Spleen (tissue), 11 donors: ENCODE measurements around the gene SMARCA2. TPM values are rescaled to one million over a fixed set of nuclear protein-coding genes. Genes with fewer than 3 reads are reported as not detected.

Experiments
- DNase-seq: peaks from one replicate; pipeline ENCODE4 v3.0.0-alpha.2; 2020
- H3K27ac ChIP-seq, 8 donors: fragments of 200-600 bp; sonication (generic) in 7 of 8; 1 replicate in 4 of 8; 2 replicates in 4 of 8; pipeline versions ENCODE4 v1.5.0 to v1.8.0; 2016 to 2021; ENCODE audit warnings: inconsistent platforms in 4 of 8, mild to moderate bottlenecking in 4 of 8, moderate library complexity in 1 of 8
- H3K27me3 ChIP-seq, 7 donors: fragments of 200-600 bp; sonication (generic) in 6 of 7; replicated peaks in 1 of 7; 1 replicate in 4 of 7; 2 replicates in 3 of 7; pipeline versions ENCODE4 v1.5.0 to v1.8.0; 2016 to 2021; ENCODE audit warnings: inconsistent platforms in 3 of 7, mild to moderate bottlenecking in 1 of 7
- H3K36me3 ChIP-seq, 6 donors: fragments of 200-600 bp; sonication (generic) in 5 of 6; 1 replicate in 4 of 6; 2 replicates in 2 of 6; pipeline versions ENCODE4 v1.5.0 to v1.8.0; 2016 to 2021; ENCODE audit warnings: inconsistent platforms in 2 of 6
- H3K4me1 ChIP-seq, 6 donors: fragments of 200-600 bp; sonication (generic) in 5 of 6; 1 replicate in 3 of 6; 2 replicates in 3 of 6; pipeline versions ENCODE4 v1.5.0 to v1.8.0; 2016 to 2021; ENCODE audit warnings: inconsistent platforms in 3 of 6
- H3K4me3 ChIP-seq, 8 donors: fragments of 200-600 bp; sonication (generic) in 7 of 8; 1 replicate in 4 of 8; 2 replicates in 4 of 8; pipeline versions ENCODE4 v1.5.0 to v1.8.0; 2016 to 2021; ENCODE audit warnings: inconsistent platforms in 4 of 8, mild to moderate bottlenecking in 4 of 8, moderate library complexity in 2 of 8
- H3K9me3 ChIP-seq, 8 donors: fragments of 200-600 bp; sonication (generic) in 7 of 8; 1 replicate in 4 of 8; 2 replicates in 4 of 8; pipeline versions ENCODE4 v1.5.0 to v1.8.0; 2016 to 2021; ENCODE audit warnings: inconsistent platforms in 4 of 8
- CTCF ChIP-seq, 11 experiments: fragments of 200-600 bp in 7 of 11; fragments of 450-650 bp in 4 of 11; sonication (generic) in 4 of 11; IDR thresholded peaks in 8 of 11; conservative IDR thresholded peaks in 3 of 11; 1 replicate in 7 of 11; 2 replicates in 4 of 11; pipeline versions ENCODE4 v1.4.0 to v1.8.0; 2016 to 2021; ENCODE audit warnings: antibody characterized with exemption in 11 of 11, inconsistent platforms in 4 of 11, mild to moderate bottlenecking in 1 of 11
- POLR2A ChIP-seq, 3 donors: fragments of 450-650 bp; IDR thresholded peaks; one replicate each; pipeline ENCODE4 v1.5.1; 2017; ENCODE audit warnings: antibody characterized with exemption in 3 of 3, mild to moderate bottlenecking in 1 of 3
- POLR2AphosphoS5 ChIP-seq, 3 donors: sonication (generic); formaldehyde crosslinking; IDR thresholded peaks; one replicate each; pipeline ENCODE4 v1.5.1; 2017; ENCODE audit warnings: antibody characterized with exemption in 3 of 3
- WGBS, 5 donors: extraction: QIAGEN DNeasy Blood & Tissue Kit in 3 of 5; methylation state at CpG; one replicate each; pipeline versions ENCODE4 v1.1.5 to v1.1.7; 2013 to 2018; 5-methylcytosine and 5-hydroxymethylcytosine counted together
- intact Hi-C: fragments of 100-400 bp; cut with DNase I; formaldehyde crosslinking; loops from one replicate; pipeline ENCODE4 v1.15.0; 2023; ENCODE audit warnings: low total_unique reads
- polyA plus RNA-seq, 3 donors: library from polyadenylated mRNA; stranded (reverse); fragments of 200-250 nt; gene quantifications; one replicate each; pipeline ENCODE4 v1.2.1, GENCODE V29; 2013
- total RNA-seq, 7 donors: library from RNA; depleted of rRNA in 3 of 7; stranded (reverse); fragments of >200 nt in 3 of 7; fragmentation: NEBNext Ultra II Directional in 4 of 7; extraction: Animal tissue kit (Norgen Biotek cat#: 25700) in 4 of 7; gene quantifications; one replicate each; pipeline versions ENCODE4 v1.1.0 to v1.2.1, GENCODE V29; 2016 to 2021
- donor health status: healthy with polysubstance abuse.
- donor health status: DM: no; HTN: no; CAD: no; lungs with moderate emphysema.
- donor health status: DM: no; HTN: no; CAD: no.
- donor health status: Bipolar disorder and iron deficiency.
- donor health status: healthy.
- donor health status: DM: no; HTN: no; CAD: no.
- donor health status: DM: yes; HTN: yes; CAD: no.

SMARCA2 gene
- total and polyA plus RNA-seq, 10 donors: 41.9 to 252 (median 186) TPM

GRCh38 chr9:1979741-1980367, 35.3 kb upstream of the SMARCA2 start:
- Histone ChIP-seq H3K36me3 (no peaks in the 10 kb centered on the region), H3K4me3 (no peak overlapping the region), H3K27ac (peak overlapping the region in 1 of 8 donors; percentile 19), H3K9me3 (no peaks in the 10 kb centered on the region), H3K4me1 (peaks cover 0 to 3% (median 0%) of the 10 kb centered on the region in 6 donors), H3K27me3 (no peaks in the 10 kb centered on the region)
- DNase-seq: no peak
- intact Hi-C loops: no loop called here
- no peak for TF ChIP-seq CTCF (IDR thresholded peaks at IDR 0.05 in 8 of 11, conservative IDR thresholded peaks at IDR 0.05 in 3 of 11)
- TF ChIP-seq POLR2AphosphoS5 (IDR thresholded peaks at IDR 0.05): no peak
- no peak for TF ChIP-seq POLR2A (IDR thresholded peaks at IDR 0.05)
- 70 to 78% (median 73%) methylated on average over 7 of the region's 7 CpGs for WGBS, 5 donors

GRCh38 chr9:1980387-1980786, 34.8 kb upstream of the SMARCA2 start:
- intact Hi-C loops: no loop called here
- H3K36me3 ChIP-seq: no peaks in the 10 kb centered on the region
- H3K27me3 ChIP-seq: no peaks in the 10 kb centered on the region
- TF ChIP-seq POLR2AphosphoS5 (IDR thresholded peaks at IDR 0.05): no peak
- no peak for TF ChIP-seq POLR2A (IDR thresholded peaks at IDR 0.05)
- no peak for TF ChIP-seq CTCF (IDR thresholded peaks at IDR 0.05 in 8 of 11, conservative IDR thresholded peaks at IDR 0.05 in 3 of 11)
- no peak overlapping the region for H3K4me3 ChIP-seq
- H3K27ac ChIP-seq: peak overlapping the region in 1 of 8 donors; percentile 19
- H3K9me3 ChIP-seq: no peaks in the 10 kb centered on the region
- H3K4me1 ChIP-seq: peaks cover 0 to 3% (median 0%) of the 10 kb centered on the region in 6 donors
- 75 to 100% (median 89%) methylated on average over 1 of the region's 1 CpG for WGBS, 5 donors
- DNase-seq: no peak

GRCh38 chr9:1982074-1982473, 33.1 kb upstream of the SMARCA2 start:
- Histone ChIP-seq H3K4me1 (peaks cover 0 to 3% (median 0%) of the 10 kb centered on the region in 6 donors), H3K27me3 (no peaks in the 10 kb centered on the region), H3K4me3 (no peak overlapping the region), H3K9me3 (no peaks in the 10 kb centered on the region), H3K27ac (no peak overlapping the region), H3K36me3 (no peaks in the 10 kb centered on the region)
- DNase-seq: no peak
- no peak for TF ChIP-seq CTCF (IDR thresholded peaks at IDR 0.05 in 8 of 11, conservative IDR thresholded peaks at IDR 0.05 in 3 of 11)
- TF ChIP-seq POLR2A (IDR thresholded peaks at IDR 0.05): no peak
- TF ChIP-seq POLR2AphosphoS5 (IDR thresholded peaks at IDR 0.05): no peak
- WGBS, 5 donors: 55 to 83% (median 67%) methylated on average over 1 of the region's 1 CpG
- intact Hi-C loops: no loop called here

GRCh38 chr9:1986341-1986740, 28.8 kb upstream of the SMARCA2 start:
- no peak for TF ChIP-seq POLR2AphosphoS5 (IDR thresholded peaks at IDR 0.05)
- no peak for TF ChIP-seq POLR2A (IDR thresholded peaks at IDR 0.05)
- no peak for TF ChIP-seq CTCF (IDR thresholded peaks at IDR 0.05 in 8 of 11, conservative IDR thresholded peaks at IDR 0.05 in 3 of 11)
- no peak for DNase-seq
- no peaks in the 10 kb centered on the region for H3K27me3 ChIP-seq
- intact Hi-C loops: no loop called here
- H3K9me3 ChIP-seq: no peaks in the 10 kb centered on the region
- H3K4me3 ChIP-seq: no peak overlapping the region
- no peaks in the 10 kb centered on the region for H3K4me1 ChIP-seq
- no peak overlapping the region for H3K27ac ChIP-seq
- H3K36me3 ChIP-seq: no peaks in the 10 kb centered on the region
